Endothelial cell of umbilical vein (primary cell): ENCODE measurements around the gene NRCAM. TPM values are rescaled to one million over a fixed set of nuclear protein-coding genes. Genes with fewer than 3 reads are reported as not detected.

Source experiments
- BruUV-seq: library from RNA; stranded (reverse); fragments of 400-500 nt; replicated peaks from 2 replicates; lab custom pipeline; 2021; lab: Mats Ljungman, UMichigan
- CTCF ChIA-PET: fragments of 300-600, 350-600 bp; sonication (Branson Sonifier 250); formaldehyde crosslinking; loops from one replicate; lab custom pipeline; 2021; ENCODE audit warnings: antibody characterized with exemption, inconsistent platforms; lab: Charles Lee
- POLR2A ChIA-PET: fragments of 300-600, 350-600 bp; sonication (Branson Sonifier 250); formaldehyde crosslinking; loops from one replicate; lab custom pipeline; 2021; ENCODE audit warnings: antibody characterized with exemption, inconsistent platforms; lab: Charles Lee
- DNase-seq: peaks from one replicate; pipeline ENCODE4 v3.0.0-alpha.2; 2011; ENCODE audit warnings: low read depth, low spot score
- FAIRE-seq: peaks from 2 replicates; lab custom pipeline; 2011; peaks lifted over from hg19 to GRCh38; lab: Jason Lieb, UNC
- H2AFZ ChIP-seq: 2 replicates; pipeline ENCODE4 v1.6.0; 2012; ENCODE audit warnings: low read depth, low read length, control low read depth, inconsistent platforms
- H3K27ac ChIP-seq: 2 replicates; pipeline ENCODE4 v1.5.1; 2011; ENCODE audit warnings: low read depth, mild to moderate bottlenecking, control low read depth, low read length, moderate library complexity; ENCODE audit not compliant: insufficient read depth
- H3K27me3 ChIP-seq, 2 experiments: 2 replicates each; pipeline versions ENCODE4 v1.6.0 to v1.6.1; 2011; ENCODE audit warnings: low read length in 2 of 2, mixed read lengths in 1 of 2; ENCODE audit not compliant: control insufficient read depth in 2 of 2, insufficient read depth in 2 of 2
- H3K36me3 ChIP-seq, 2 experiments: 2 replicates in 1 of 2; 3 replicates in 1 of 2; pipeline ENCODE4 v1.5.1; 2011; ENCODE audit warnings: low read length in 2 of 2, mild to moderate bottlenecking in 1 of 2, moderate library complexity in 1 of 2; ENCODE audit not compliant: control insufficient read depth in 2 of 2, insufficient read depth in 2 of 2; ENCODE audit errors: extremely low read depth in 1 of 2
- H3K4me1 ChIP-seq: 3 replicates; pipeline ENCODE4 v1.5.1; 2011; ENCODE audit warnings: mild to moderate bottlenecking, low read length; ENCODE audit not compliant: control insufficient read depth, insufficient read depth; ENCODE audit errors: extremely low read depth
- H3K4me2 ChIP-seq: 2 replicates; pipeline ENCODE4 v1.6.1; 2011; ENCODE audit warnings: low read length, control low read depth, mixed read lengths; ENCODE audit not compliant: insufficient read depth
- H3K4me3 ChIP-seq, 3 experiments: fragments of 200-600 bp in 1 of 3; sonication (generic), shearing (Covaris generic) in 1 of 3; replicated peaks in 1 of 3; 2 replicates each; pipeline ENCODE4 v1.5.1; 2011 to 2016; ENCODE audit warnings: control low read depth in 3 of 3, low read length in 3 of 3, mild to moderate bottlenecking in 2 of 3, inconsistent platforms in 1 of 3, low read depth in 1 of 3, moderate library complexity in 1 of 3; ENCODE audit not compliant: insufficient read depth in 1 of 3
- H3K79me2 ChIP-seq: 2 replicates; pipeline ENCODE4 v1.6.0; 2012; ENCODE audit warnings: low read length, inconsistent platforms; ENCODE audit not compliant: control insufficient read depth, insufficient read depth
- H3K9ac ChIP-seq: replicated peaks from 2 replicates; pipeline ENCODE3; 2011; ENCODE audit warnings: low read length, control low read depth; ENCODE audit not compliant: insufficient read depth; ENCODE audit errors: extremely low read depth
- H3K9me1 ChIP-seq: replicated peaks from 3 replicates; pipeline ENCODE4 v1.6.0; 2011; ENCODE audit warnings: mild to moderate bottlenecking, low read length; ENCODE audit not compliant: control insufficient read depth, insufficient read depth; ENCODE audit errors: extremely low read depth
- H3K9me3 ChIP-seq: replicated peaks from 2 replicates; pipeline ENCODE4 v1.5.1; 2012; ENCODE audit warnings: low read length, inconsistent platforms; ENCODE audit not compliant: control insufficient read depth, insufficient read depth
- H4K20me1 ChIP-seq: replicated peaks from 2 replicates; pipeline ENCODE3; 2011; ENCODE audit warnings: mild to moderate bottlenecking, low read length; ENCODE audit not compliant: control insufficient read depth, insufficient read depth; ENCODE audit errors: extremely low read depth
- CTCF ChIP-seq, 2 donors: IDR thresholded peaks; 1 replicate in 1 of 2; 2 replicates in 1 of 2; pipeline ENCODE4 v1.5.1; 2011; ENCODE audit warnings: low read length in 2 of 2, mild to moderate bottlenecking in 2 of 2, moderate library complexity in 2 of 2, control low read depth in 1 of 2, inconsistent platforms in 1 of 2, low read depth in 1 of 2; ENCODE audit not compliant: insufficient read depth in 1 of 2; ENCODE audit errors: extremely low read depth in 1 of 2
- EZH2 ChIP-seq: IDR thresholded peaks from 2 replicates; pipeline ENCODE4 v1.6.1; 2012; ENCODE audit warnings: borderline replicate concordance, low read depth, mild to moderate bottlenecking, moderate library complexity, low read length, inconsistent platforms; ENCODE audit not compliant: severe bottlenecking
- FOS ChIP-seq: IDR thresholded peaks from 2 replicates; pipeline ENCODE4 v1.6.1; 2011; ENCODE audit warnings: mild to moderate bottlenecking, low read length, moderate library complexity, borderline replicate concordance; ENCODE audit not compliant: insufficient read depth
- GATA2 ChIP-seq: IDR thresholded peaks from 2 replicates; pipeline ENCODE4 v1.7.0; 2011; ENCODE audit warnings: low read depth, mild to moderate bottlenecking, moderate library complexity, mixed read lengths, low read length; ENCODE audit not compliant: insufficient read length, insufficient read depth
- JUN ChIP-seq: IDR thresholded peaks from 2 replicates; pipeline ENCODE4 v1.6.1; 2011; ENCODE audit warnings: borderline replicate concordance, low read depth; ENCODE audit not compliant: insufficient read length, insufficient read depth
- MAX ChIP-seq: IDR thresholded peaks from 2 replicates; pipeline ENCODE4 v1.6.1; 2011; ENCODE audit not compliant: insufficient read depth, insufficient read length
- MYC ChIP-seq: IDR thresholded peaks from one replicate; pipeline ENCODE4 v1.6.1; 2011; ENCODE audit warnings: mild to moderate bottlenecking, low read depth, low read length
- POLR2A ChIP-seq: IDR thresholded peaks from 2 replicates; pipeline ENCODE4 v1.6.1; 2012; ENCODE audit warnings: low read depth, mild to moderate bottlenecking, control low read depth, low read length
- POLR2AphosphoS5 ChIP-seq: IDR thresholded peaks from 2 replicates; pipeline ENCODE4 v1.6.1; 2012; ENCODE audit warnings: low read depth, mild to moderate bottlenecking, control low read depth, low read length, moderate library complexity; ENCODE audit not compliant: insufficient read depth
- dilution Hi-C: fragments of 300-500 bp; cut with MboI; formaldehyde crosslinking; loops from one replicate; pipeline ENCODE4 v1.15.0; 2019; ENCODE audit warnings: low sequenced_read_pairs; ENCODE audit not compliant: extremely low pct_ligation_motif_present
- intact Hi-C: fragments of 100-400 bp; cut with micrococcal nuclease; formaldehyde crosslinking; loops from one replicate; pipeline ENCODE4 v1.10.0; 2022
- polyA plus RNA-seq, 4 experiments: library from polyadenylated mRNA; depleted of rRNA in 3 of 4; stranded (reverse) in 3 of 4; unstranded in 1 of 4; fragments of >200 nt; gene quantifications; 2 replicates each; pipeline versions ENCODE4 v1.2.1 to v1.2.3, GENCODE V29; 2011 to 2012; ENCODE audit warnings: missing spikeins in 1 of 4
- total RNA-seq: library from RNA; stranded (reverse); gene quantifications from 2 replicates; pipeline ENCODE4 v1.2.3, GENCODE V29; 2021

Gene NRCAM
- total and polyA plus RNA-seq, 2 donors (not counting 3 experiments of a cell fraction or from before 2014, with no cell fraction given) = 26.0 to 47.6 TPM

GRCh38 chr7:108427766-108428165 is 28.5 kb downstream of the NRCAM start:
- Histone ChIP-seq H3K4me1 (peaks cover 2% of the 10 kb centered on the region), H3K4me3 (no peak overlapping the region), H3K9ac (no peak overlapping the region), H3K9me1 (no peaks in the 10 kb centered on the region), H3K79me2 (peaks cover 83% of the 10 kb centered on the region), H4K20me1 (no peaks in the 10 kb centered on the region), H3K4me2 (no peak overlapping the region), H3K27me3 (no peaks in the 10 kb centered on the region), H3K27ac (no peak overlapping the region), H2AFZ (no peak overlapping the region), H3K9me3 (no peaks in the 10 kb centered on the region), H3K36me3 (no peaks in the 10 kb centered on the region)
- dilution Hi-C loops (no loop called here), intact Hi-C loops (no loop called here)
- CTCF ChIA-PET = interaction anchor here (1.1 kb wide), 1 partner anchor 24 kb away, joined by 3 read pairs; no protein-coding TSS in a partner anchor
- DNase-seq (no peak), FAIRE-seq (no peak)
- POLR2A ChIA-PET = no interaction called here
- TF ChIP-seq JUN (no peak), POLR2A (no peak), MYC (no peak), EZH2 (no peak), CTCF (IDR thresholded peaks at IDR 0.05; ENCODE audit: extremely low read depth in 1 of 2, insufficient read depth in 1 of 2, low read depth in 1 of 2, low read length in 2 of 2) (no peak), FOS (no peak), GATA2 (no peak), MAX (no peak), POLR2AphosphoS5 (no peak)
- BruUV-seq = no TSS peak
